ENCODE data around the gene GANAB. TPM values are rescaled to one million over a fixed set of nuclear protein-coding genes. Genes with fewer than 3 reads are reported as not detected.

Gene GANAB
- total RNA-seq, 4 donors from 2014 or later = 56.9 to 513 (median 270) TPM

- Histone ChIP-seq H3K4me1 (peaks cover 9 to 12% of the 10 kb centered on the region in 2 donors), H3K4me3 (peak overlapping the region; percentile 75 to 92), H3K27ac (peak overlapping the region; percentile 88 to 89), H3K27me3 (no peaks in the 10 kb centered on the region), H3K9me3 (no peaks in the 10 kb centered on the region), H3K36me3 (no peaks in the 10 kb centered on the region)
- TF ChIP-seq CTCF (IDR thresholded peaks at IDR 0.05) = no peak
- TF ChIP-seq POLR2A (IDR thresholded peaks at IDR 0.05) = no peak
- intact Hi-C loops (cut with DNase I; ENCODE audit: low total_unique reads) = no loop called here
- DNase-seq = no peak
These were observed 20.0 kb upstream of the GANAB start for GRCh38 chr11:62666259-62666926.

- DNase-seq = peak; percentile 52 to 59
- H3K9me3 ChIP-seq = no peaks in the 10 kb centered on the region
- TF ChIP-seq CTCF (IDR thresholded peaks at IDR 0.05) (no peak), POLR2A (IDR thresholded peaks at IDR 0.05) (no peak)
- intact Hi-C loops (cut with DNase I; ENCODE audit: low total_unique reads) = no loop called here
- H3K36me3 ChIP-seq = no peaks in the 10 kb centered on the region
- H3K4me1 ChIP-seq = peaks cover 9 to 12% of the 10 kb centered on the region in 2 donors
- no peaks in the 10 kb centered on the region for H3K27me3 ChIP-seq
- H3K4me3 ChIP-seq = peak overlapping the region; percentile 75 to 92
- peak overlapping the region; percentile 88 to 89 for H3K27ac ChIP-seq
These were observed 19.3 kb upstream of the GANAB start for GRCh38 chr11:62665599-62666258.

- Histone ChIP-seq H3K27ac (peak within 1 kb of the TSS; percentile 88 to 89), H3K9me3 (no peaks in the 10 kb centered on the region), H3K4me1 (peaks cover 9 to 12% of the 10 kb centered on the region in 2 donors), H3K4me3 (peak within 1 kb of the TSS; percentile 75 to 92), H3K36me3 (no peaks in the 10 kb centered on the region), H3K27me3 (no peaks in the 10 kb centered on the region)
- DNase-seq = peak; percentile 95 to 97
- TF ChIP-seq CTCF (IDR thresholded peaks at IDR 0.05) (peak in 1 of 4 experiments; percentile 16), POLR2A (IDR thresholded peaks at IDR 0.05) (peak; percentile 95 to 96)
- intact Hi-C loops (cut with DNase I; ENCODE audit: low total_unique reads) = no loop called here
These were observed 18.7 kb upstream of the GANAB start, which contains the start of the genes C11orf98 and CSKMT for GRCh38 chr11:62665075-62665598. C11orf98 (minus strand) TSS chr11:62665210; CDS start chr11:62665169, 41 bp downstream. CSKMT (plus strand) TSS chr11:62665312; CDS start chr11:62665880, 568 bp downstream.

- H3K36me3 ChIP-seq = no peaks in the 10 kb centered on the region
- no peaks in the 10 kb centered on the region for H3K27me3 ChIP-seq
- TF ChIP-seq CTCF (IDR thresholded peaks at IDR 0.05) = no peak
- TF ChIP-seq POLR2A (IDR thresholded peaks at IDR 0.05) = no peak
- DNase-seq = peak in 1 of 2 donors; percentile 38
- H3K4me3 ChIP-seq = peak overlapping the region; percentile 75 to 92
- H3K9me3 ChIP-seq = no peaks in the 10 kb centered on the region
- peak overlapping the region; percentile 88 to 89 for H3K27ac ChIP-seq
- intact Hi-C loops (cut with DNase I; ENCODE audit: low total_unique reads) = no loop called here
- H3K4me1 ChIP-seq = peaks cover 9 to 12% of the 10 kb centered on the region in 2 donors
These were observed 18.1 kb upstream of the GANAB start for GRCh38 chr11:62664405-62665074.

Measured in uterus (tissue), 4 donors.